Tibial artery (tissue), 4 donors: ENCODE data around the gene IL2RA.

Experiments
- DNase-seq, 2 donors: peaks; one replicate each; pipeline ENCODE4 v3.0.0-alpha.2; 2019
- H3K27ac ChIP-seq, 2 donors: fragments of 200-600 bp; sonication (generic) in 1 of 2; 1 replicate in 1 of 2; 2 replicates in 1 of 2; pipeline ENCODE4 v1.5.1; 2018 to 2019; ENCODE audit warnings: mild to moderate bottlenecking in 1 of 2
- H3K27me3 ChIP-seq, 2 donors: fragments of 200-600 bp; sonication (generic) in 1 of 2; one replicate each; pipeline versions ENCODE4 v1.5.1 to v1.6.0; 2016 to 2019
- H3K36me3 ChIP-seq, 3 donors: fragments of 200-600 bp; sonication (generic) in 2 of 3; one replicate each; pipeline ENCODE4 v1.5.1; 2016 to 2019; ENCODE audit warnings: mild to moderate bottlenecking in 2 of 3
- H3K4me1 ChIP-seq, 4 donors: fragments of 200-600 bp; sonication (generic) in 2 of 4; 1 replicate in 3 of 4; 2 replicates in 1 of 4; pipeline ENCODE4 v1.5.1; 2016 to 2019
- H3K4me3 ChIP-seq, 2 donors: fragments of 200-600 bp; sonication (generic) in 1 of 2; 1 replicate in 1 of 2; 2 replicates in 1 of 2; pipeline ENCODE4 v1.5.1; 2018 to 2019; ENCODE audit warnings: mild to moderate bottlenecking in 2 of 2
- H3K9me3 ChIP-seq, 3 donors: fragments of 200-600 bp; sonication (generic) in 1 of 3; one replicate each; pipeline ENCODE4 v1.5.1; 2016 to 2019
- CTCF ChIP-seq, 2 experiments: fragments of 200-600 bp in 1 of 2; fragments of 450-650 bp in 1 of 2; IDR thresholded peaks; one replicate each; pipeline ENCODE4 v1.5.1; 2017 to 2019; ENCODE audit warnings: antibody characterized with exemption in 2 of 2, mild to moderate bottlenecking in 1 of 2, moderate library complexity in 1 of 2
- intact Hi-C: fragments of 100-400 bp; cut with DNase I; formaldehyde crosslinking; loops from one replicate; pipeline ENCODE4 v1.15.0; 2023; ENCODE audit warnings: low total_unique reads

The IL2RA gene

DNA sequence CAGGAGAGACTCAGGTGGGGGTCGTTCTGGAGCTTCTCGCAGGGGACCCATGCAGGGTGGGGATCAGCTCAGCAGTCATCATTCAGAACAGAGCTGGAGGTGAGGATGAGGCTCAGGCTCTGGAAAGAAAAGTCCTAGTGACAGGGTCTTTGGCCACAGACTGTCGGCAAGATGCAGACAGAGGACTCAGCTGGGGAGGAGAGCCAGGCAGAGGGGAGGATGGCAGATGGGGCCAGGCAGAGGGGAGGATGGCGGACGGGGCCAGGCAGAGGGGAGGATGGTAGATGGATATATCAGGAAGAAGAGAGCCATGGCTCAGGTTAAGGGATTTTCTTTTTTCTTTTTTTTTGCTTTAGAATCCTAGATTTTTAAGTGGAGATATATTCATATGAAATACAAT is 77.1 kb downstream of the IL2RA start:
- Histone ChIP-seq H3K27ac (no peak overlapping the region), H3K36me3 (no peaks in the 10 kb centered on the region), H3K4me1 (no peaks in the 10 kb centered on the region), H3K27me3 (no peaks in the 10 kb centered on the region), H3K9me3 (no peaks in the 10 kb centered on the region), H3K4me3 (no peak overlapping the region)
- no peak for DNase-seq
- TF ChIP-seq CTCF (IDR thresholded peaks at IDR 0.05): no peak
- intact Hi-C loops: no loop called here

- no peaks in the 10 kb centered on the region for H3K27me3 ChIP-seq
- TF ChIP-seq CTCF (IDR thresholded peaks at IDR 0.05): no peak
- intact Hi-C loops: no loop called here
- H3K4me3 ChIP-seq: no peak overlapping the region
- H3K4me1 ChIP-seq: no peaks in the 10 kb centered on the region
- H3K27ac ChIP-seq: no peak overlapping the region
- H3K36me3 ChIP-seq: no peaks in the 10 kb centered on the region
- no peaks in the 10 kb centered on the region for H3K9me3 ChIP-seq
- DNase-seq: no peak
Observed at GRCh38 chr10:5983774-5984173, 78.4 kb downstream of the IL2RA start.

- TF ChIP-seq CTCF (IDR thresholded peaks at IDR 0.05): no peak
- H3K36me3 ChIP-seq: no peaks in the 10 kb centered on the region
- peaks cover 0 to 4% (median 0%) of the 10 kb centered on the region in 4 donors for H3K4me1 ChIP-seq
- no peaks in the 10 kb centered on the region for H3K27me3 ChIP-seq
- no peak overlapping the region for H3K27ac ChIP-seq
- DNase-seq: no peak
- no peak overlapping the region for H3K4me3 ChIP-seq
- no peaks in the 10 kb centered on the region for H3K9me3 ChIP-seq
- intact Hi-C loops: no loop called here
Observed at GRCh38 chr10:5981529-5981928, 80.6 kb downstream of the IL2RA start.

DNA sequence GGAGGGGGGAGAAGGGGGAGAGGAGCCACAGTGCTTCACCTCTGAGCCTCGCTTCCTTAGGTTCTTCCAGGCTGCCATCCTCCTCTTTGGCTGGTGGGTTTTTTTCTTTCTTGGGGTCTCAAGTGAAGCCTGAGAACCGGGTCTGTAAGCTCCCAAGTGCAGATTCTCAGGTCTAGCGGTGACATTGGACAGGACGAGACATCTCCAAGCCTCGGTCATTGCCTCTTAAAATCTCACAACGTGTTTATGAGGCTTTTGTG is 84.0 kb downstream of the IL2RA start:
- no peaks in the 10 kb centered on the region for H3K27me3 ChIP-seq
- intact Hi-C loops: no loop called here
- no peaks in the 10 kb centered on the region for H3K36me3 ChIP-seq
- peak overlapping the region; percentile 78 to 95 for H3K4me3 ChIP-seq
- H3K4me1 ChIP-seq: peaks cover 0 to 17% (median 5%) of the 10 kb centered on the region in 4 donors
- no peak for TF ChIP-seq CTCF (IDR thresholded peaks at IDR 0.05)
- H3K9me3 ChIP-seq: no peaks in the 10 kb centered on the region
- H3K27ac ChIP-seq: peak overlapping the region; percentile 80 to 87
- DNase-seq: no peak

DNA sequence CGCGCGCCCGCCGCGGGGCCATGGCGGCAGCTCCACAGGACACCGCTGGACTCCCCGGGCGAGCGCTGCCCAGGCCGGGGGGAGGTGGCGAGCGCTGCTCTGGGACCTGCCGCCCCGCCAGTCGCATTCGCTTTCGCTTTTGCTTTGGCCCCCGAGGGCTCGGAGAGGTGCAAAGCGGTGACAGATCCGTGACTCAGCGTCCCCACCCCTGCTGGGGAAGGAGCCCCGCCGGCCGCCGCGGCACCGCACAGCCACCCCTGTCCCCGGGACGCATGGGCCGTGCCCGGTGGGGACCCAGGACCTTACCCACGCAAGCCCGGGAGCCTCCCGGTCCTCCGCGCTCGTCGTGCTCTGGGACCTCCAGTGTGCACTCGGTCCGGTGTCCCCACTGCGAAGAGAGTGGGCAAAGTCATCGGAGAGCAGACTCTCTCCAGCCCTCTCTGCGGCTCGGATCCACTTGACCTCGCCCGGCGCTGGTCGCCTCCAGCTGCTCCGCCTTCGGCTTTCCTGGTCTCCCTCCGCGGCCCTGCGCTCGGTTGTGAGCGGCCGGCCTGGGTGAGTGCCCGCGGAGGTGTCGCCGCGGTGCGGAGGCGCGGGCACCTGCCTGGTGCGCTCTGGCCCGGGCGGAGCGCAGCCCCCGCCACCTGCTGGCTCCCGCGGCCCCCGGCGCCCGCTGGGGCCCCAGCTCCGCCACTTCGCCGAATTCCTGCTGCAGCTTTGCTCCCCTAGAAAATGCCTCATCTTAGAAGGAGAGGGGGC is 84.5 kb downstream of the IL2RA start, which contains the start of gene IL15RA:
TSS of gene IL15RA (minus strand) at position 73 of the 759 bp plus-strand sequence. CDS start at position 22, 51 bp downstream.
- TF ChIP-seq CTCF (IDR thresholded peaks at IDR 0.05): no peak
- peaks cover 0 to 17% (median 5%) of the 10 kb centered on the region in 4 donors for H3K4me1 ChIP-seq
- H3K4me3 ChIP-seq: peak within 1 kb of the TSS; percentile 78 to 95
- H3K9me3 ChIP-seq: no peaks in the 10 kb centered on the region
- peak within 1 kb of the TSS; percentile 80 to 87 for H3K27ac ChIP-seq
- no peaks in the 10 kb centered on the region for H3K36me3 ChIP-seq
- peak; percentile 63 to 87 for DNase-seq
- intact Hi-C loops: no loop called here
- no peaks in the 10 kb centered on the region for H3K27me3 ChIP-seq
